Measurements from ENCODE around the gene BIRC7.
A peak's percentile ranks its signal among the peaks of the same experiment; 100 is the strongest.

BIRC7 gene

GRCh38 chr20:63265891-63266515, 30.3 kb downstream of the BIRC7 start:
- DNase-seq (ENCODE audit: low read depth): peak; percentile 68

- DNase-seq (ENCODE audit: low read depth): no peak
These were observed 32.0 kb downstream of the BIRC7 start for GRCh38 chr20:63267691-63268090.

- no peak for DNase-seq (ENCODE audit: low read depth)
These were observed 32.6 kb downstream of the BIRC7 start for GRCh38 chr20:63268256-63268655.

GRCh38 chr20:63268671-63269439, 33.1 kb downstream of the BIRC7 start:
- DNase-seq (ENCODE audit: low read depth): no peak

- DNase-seq (ENCODE audit: low read depth): no peak
These were observed 34.0 kb downstream of the BIRC7 start for GRCh38 chr20:63269724-63270123.

- no peak for DNase-seq (ENCODE audit: low read depth)
These were observed 35.1 kb downstream of the BIRC7 start for GRCh38 chr20:63270606-63271325.

- peak; percentile 91 for DNase-seq (ENCODE audit: low read depth)
These were observed 36.7 kb downstream of the BIRC7 start, which contains the start of gene ARFGAP1 for GRCh38 chr20:63272105-63273058. Gene ARFGAP1, plus strand, starts transcription at chr20:63272813. Its CDS starts 2,768 bp downstream, at chr20:63275581.

GRCh38 chr20:63273059-63273579, 37.4 kb downstream of the BIRC7 start:
- no peak for DNase-seq (ENCODE audit: low read depth)

GRCh38 chr20:63273635-63274380, 38.1 kb downstream of the BIRC7 start:
- peak; percentile 81 for DNase-seq (ENCODE audit: low read depth)

- peak; percentile 27 for DNase-seq (ENCODE audit: low read depth)
These were observed 38.9 kb downstream of the BIRC7 start for GRCh38 chr20:63274381-63275228.

- no peak for DNase-seq (ENCODE audit: low read depth)
These were observed 40.1 kb downstream of the BIRC7 start for GRCh38 chr20:63275825-63276224.

- DNase-seq (ENCODE audit: low read depth): no peak
These were observed 41.3 kb downstream of the BIRC7 start for GRCh38 chr20:63276956-63277355.

GRCh38 chr20:63277466-63278272, 42.0 kb downstream of the BIRC7 start:
- no peak for DNase-seq (ENCODE audit: low read depth)

GRCh38 chr20:63278661-63279060, 43.0 kb downstream of the BIRC7 start:
- no peak for DNase-seq (ENCODE audit: low read depth)

- DNase-seq (ENCODE audit: low read depth): no peak
These were observed 44.2 kb downstream of the BIRC7 start for GRCh38 chr20:63279931-63280330.

GRCh38 chr20:63280371-63280770, 44.7 kb downstream of the BIRC7 start:
- DNase-seq (ENCODE audit: low read depth): no peak

GRCh38 chr20:63280929-63281545, 45.3 kb downstream of the BIRC7 start:
- peak; percentile 16 for DNase-seq (ENCODE audit: low read depth)
